8988T (cell line): ENCODE results near the gene S100A10.

Source experiments
- DNase-seq: peaks from one replicate; pipeline ENCODE4 v3.0.0; 2011

Gene S100A10

DNA sequence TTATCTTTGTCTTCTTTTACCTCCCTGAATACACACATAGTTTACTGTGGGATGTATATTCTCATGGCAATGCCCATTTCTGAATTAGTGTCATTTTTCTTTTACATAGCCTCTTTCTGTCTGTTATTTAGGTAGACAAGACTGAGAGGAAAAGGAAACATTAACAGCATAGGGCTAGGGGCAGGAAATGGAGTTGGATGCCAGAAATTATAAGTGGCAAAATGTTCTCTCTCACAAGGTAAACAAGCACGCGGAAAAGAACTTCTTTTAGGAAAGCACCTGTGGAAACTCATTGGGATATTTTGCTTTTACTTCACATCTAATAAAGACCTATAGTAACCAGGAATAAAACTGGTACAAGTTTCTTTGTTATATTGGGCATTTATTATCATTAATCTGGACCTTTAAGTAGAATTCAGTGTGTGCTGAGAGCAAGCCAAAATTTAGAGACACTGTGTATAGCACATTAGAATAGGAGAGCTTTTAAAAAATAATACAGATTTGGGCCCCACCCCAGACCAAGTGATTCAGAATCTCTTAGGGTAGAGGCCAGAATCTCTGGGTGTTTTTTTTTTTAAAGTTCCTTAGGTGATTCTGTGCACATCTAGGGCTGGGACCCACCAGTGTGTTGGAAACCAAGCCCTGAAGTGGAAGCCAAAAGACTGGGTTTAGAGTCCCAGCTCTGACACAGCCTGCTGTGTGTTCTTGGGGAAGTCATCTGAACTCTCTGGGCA lies 32.7 kb downstream of the S100A10 start:
- DNase-seq = no peak

DNA sequence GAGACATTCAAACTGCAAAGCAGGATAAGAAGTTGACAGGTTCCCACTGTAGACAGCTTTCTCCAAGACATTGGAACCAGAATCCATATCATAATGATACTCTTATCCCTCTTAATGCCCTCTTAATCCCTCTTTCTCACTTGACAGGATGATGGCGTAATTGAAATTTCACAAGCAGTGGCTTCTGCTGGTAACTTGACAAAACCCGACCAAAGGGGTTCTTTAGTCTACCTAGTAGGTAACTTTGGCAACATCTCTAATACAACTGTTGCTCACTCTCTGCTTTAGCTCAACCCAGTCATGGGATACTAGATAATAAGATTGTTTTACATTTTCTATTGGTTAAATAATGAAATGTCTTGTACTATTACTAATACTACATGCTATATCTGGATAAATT lies 34.7 kb downstream of the S100A10 start:
- DNase-seq = no peak

GRCh38 chr1:151956957-151957497 lies 36.6 kb downstream of the S100A10 start:
- no peak for DNase-seq

- no peak for DNase-seq
Observed at GRCh38 chr1:151953409-151954094, 40.1 kb downstream of the S100A10 start.

DNA sequence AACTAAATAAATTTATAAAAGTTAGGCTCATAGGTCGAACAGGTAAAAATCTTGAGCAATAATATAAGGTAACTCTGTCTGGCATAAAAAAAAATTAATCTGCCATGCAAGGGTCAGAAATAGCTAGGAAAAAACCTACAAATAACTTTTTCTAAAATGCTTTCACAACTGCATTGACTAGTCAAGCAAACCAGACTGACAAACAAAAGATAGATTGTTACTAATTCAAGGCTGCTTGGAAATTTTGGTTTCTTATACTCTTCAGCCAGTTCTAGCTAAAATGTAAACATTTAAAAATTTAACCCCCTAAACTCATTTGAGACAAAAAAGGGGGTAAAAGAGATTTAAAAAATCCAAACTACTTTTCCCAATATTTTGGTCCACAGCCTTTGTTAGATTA lies 40.8 kb downstream of the S100A10 start:
- no peak for DNase-seq

DNA sequence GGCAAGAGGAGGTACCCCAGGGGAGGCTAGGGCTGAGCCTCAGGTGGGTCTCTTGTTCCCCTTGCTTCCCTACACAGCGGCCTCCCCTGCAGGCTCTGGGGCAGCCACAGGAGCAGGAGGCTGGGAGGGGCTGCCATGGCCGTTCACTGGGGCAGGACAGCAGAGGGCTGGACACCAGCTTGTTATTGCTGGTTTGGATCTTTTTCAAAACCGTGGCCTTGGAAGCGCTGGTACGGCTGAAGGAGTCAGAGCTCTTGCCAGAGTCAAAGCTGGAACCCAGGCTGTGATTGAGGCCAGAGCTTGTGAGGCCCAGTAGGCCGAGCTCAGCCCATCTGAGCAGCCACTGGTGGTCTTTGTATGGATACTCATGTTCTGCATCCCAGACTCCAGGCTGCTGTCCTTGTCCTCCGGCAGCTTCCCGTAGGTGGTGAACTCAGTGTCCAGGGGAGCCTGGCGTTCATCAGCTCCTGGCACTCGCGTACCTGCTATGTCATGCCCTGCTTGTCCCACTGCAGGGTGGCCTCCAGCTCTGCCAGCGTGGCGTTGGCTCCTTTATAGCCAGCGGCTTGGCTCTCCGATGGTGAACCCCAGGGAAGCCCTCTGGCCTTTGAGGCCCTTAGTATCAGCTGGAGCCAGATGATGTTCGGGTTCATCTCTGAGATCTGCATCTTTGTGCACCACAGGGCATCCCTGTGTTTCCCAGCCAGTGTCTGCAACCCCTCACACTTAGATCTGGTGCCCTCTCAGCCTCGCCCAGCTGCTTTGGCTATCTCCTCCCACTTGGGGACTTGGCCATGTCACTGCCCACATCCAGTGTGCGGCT lies 44.1 kb downstream of the S100A10 start:
- DNase-seq = no peak

GRCh38 chr1:151948506-151948905 lies 45.2 kb downstream of the S100A10 start:
- no peak for DNase-seq

DNA sequence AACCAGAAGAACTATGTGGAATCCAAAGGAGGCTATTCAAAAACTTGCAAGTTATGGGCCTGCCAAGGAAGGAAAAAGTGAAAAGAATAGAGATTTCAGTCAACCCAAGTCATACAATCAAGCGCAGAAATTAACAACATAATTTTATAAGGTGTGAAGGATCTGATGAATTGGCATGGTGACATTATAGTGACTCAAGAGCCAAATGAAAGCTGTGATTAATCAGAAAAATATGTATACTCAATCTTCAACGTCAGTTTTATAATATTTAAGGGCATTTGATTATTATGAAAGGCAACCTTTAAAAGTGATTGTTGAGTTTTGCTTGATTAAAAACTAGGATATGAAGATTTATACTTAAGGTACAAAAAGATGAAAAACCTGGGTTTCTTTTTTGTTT lies 46.5 kb downstream of the S100A10 start:
- DNase-seq = no peak

GRCh38 chr1:151945725-151946722 lies 47.6 kb downstream of the S100A10 start:
- no peak for DNase-seq

- no peak for DNase-seq
Observed at GRCh38 chr1:151944857-151945575, 48.6 kb downstream of the S100A10 start.

- no peak for DNase-seq
Observed at GRCh38 chr1:151944126-151944856, 49.4 kb downstream of the S100A10 start.

- no peak for DNase-seq
Observed at GRCh38 chr1:151943591-151943990, 50.1 kb downstream of the S100A10 start.

DNA sequence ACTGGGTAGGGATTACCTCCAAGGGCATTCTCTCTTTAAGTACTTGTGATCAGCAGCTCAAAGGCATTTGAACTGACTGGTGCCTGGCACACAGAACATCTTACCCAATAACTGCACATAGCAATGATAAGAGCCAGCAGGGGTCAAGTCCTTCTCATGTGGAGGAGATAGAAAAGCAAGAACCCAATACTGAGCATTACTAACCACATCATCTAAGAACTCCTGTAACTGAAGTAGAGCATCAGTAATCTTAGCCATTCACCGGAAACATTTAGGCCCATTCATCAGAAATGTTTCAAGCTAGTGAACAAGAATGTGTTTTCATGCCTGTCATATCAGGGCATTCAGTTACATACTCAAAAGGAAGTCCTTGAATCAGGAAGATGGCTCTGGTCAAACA lies 50.8 kb downstream of the S100A10 start:
- DNase-seq = no peak

DNA sequence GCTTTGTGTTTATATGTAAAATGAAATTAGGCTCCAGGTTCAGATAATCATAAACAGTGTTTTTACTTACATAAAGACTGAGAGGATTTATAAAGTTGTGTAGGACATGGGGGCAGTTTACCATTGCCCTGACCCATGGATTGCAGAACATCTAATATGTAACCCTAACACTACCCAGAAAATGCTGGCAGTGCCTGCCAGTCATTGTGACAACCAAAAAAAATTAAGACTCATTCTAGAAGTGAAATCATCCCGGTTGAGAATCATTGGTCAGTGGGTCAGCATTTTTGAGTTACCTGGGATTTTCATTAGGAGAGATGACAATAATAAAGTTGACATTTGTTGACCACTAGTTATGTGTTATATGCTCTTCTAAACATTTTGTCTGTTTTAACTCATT lies 53.1 kb downstream of the S100A10 start:
- no peak for DNase-seq

DNA sequence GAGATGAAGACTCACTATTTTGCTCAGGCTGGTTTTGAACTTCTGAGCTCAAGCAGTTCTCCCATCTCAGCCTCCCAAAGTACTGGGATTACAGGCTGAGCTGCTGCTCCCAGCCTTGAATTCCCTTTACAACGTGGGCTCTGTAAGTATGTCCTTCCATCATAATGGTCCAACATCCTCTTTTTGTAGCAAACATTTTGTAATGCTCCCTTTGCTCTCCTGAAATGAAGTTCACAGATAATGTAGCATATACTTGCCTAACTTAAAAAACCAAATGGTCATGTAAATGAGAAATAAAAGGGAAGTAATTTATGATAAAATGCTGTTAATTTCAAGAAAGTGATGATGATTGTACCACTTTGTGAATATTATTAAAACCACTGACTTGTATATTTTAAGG lies 53.9 kb downstream of the S100A10 start:
- DNase-seq = no peak

DNA sequence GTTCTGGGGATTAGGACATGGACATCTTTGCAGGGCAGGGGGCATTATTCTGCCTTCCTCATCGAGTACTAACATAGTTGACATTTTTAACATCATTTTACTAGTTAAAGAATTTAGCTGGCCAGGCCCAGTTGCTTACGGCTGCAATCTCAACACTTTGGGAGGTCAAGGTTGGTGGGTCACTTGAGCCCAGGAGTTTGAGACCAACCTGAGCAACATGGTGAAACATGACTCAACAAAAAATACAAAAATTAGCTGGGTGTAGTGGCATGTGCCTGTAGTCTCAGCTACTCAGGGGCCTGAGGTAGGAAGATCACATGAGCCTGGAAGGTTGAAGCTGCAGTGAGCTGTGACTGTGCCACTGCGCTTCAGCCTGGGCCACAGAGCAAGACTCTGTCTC lies 54.5 kb downstream of the S100A10 start:
- no peak for DNase-seq

GRCh38 chr1:151936653-151937052 lies 57.0 kb downstream of the S100A10 start:
- DNase-seq = no peak

DNA sequence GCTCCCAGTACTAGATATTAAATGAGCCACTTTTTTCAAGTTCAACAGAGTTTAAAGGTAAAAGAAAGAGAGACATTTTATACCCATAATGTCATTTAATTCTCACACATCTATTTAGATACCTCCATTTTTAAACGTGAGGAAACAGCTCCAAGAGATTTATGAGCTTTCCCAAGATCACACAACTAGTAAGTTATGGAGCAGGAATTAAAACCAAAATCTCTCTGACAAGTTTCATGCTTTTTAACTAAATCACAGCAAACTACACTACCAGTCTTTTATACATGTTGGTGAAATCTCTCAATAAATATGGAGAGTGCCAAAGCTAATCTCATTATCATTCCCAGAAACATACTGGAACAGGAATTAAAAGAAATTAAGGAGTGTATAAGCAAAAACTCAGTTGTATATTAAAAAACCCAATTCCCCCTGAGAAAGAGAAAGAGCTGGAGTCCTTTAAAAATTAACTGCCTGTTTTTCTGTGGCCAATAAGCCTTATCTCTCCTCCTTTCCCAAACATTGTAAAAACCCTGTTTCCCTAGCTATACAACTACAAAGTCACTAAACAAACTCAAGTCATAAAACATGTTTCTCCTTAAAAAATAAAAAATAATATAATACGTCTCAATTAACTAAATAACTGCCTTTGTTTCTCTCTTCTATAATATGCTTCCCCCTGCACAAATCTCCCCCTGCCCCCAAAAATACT lies 57.6 kb downstream of the S100A10 start:
- no peak for DNase-seq

DNA sequence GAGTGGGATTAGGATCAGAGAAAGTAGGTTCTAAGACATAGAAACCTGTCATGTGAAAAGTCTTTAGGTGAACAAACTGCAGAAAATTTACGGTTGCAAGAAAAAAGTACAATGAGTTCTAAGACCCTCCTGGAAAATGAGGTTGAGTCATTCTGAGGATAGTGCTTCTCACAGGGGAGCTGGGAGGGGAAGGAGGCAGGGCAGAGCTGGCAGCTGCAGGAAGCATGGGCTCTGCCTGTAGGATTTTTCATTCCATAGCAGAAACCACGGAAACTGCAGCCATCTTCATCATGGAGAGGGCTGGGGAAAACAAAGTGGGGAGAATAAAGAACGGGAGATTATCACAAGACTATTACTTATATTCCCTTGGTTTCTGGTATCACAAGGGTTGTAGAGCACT lies 58.5 kb downstream of the S100A10 start:
- no peak for DNase-seq

DNA sequence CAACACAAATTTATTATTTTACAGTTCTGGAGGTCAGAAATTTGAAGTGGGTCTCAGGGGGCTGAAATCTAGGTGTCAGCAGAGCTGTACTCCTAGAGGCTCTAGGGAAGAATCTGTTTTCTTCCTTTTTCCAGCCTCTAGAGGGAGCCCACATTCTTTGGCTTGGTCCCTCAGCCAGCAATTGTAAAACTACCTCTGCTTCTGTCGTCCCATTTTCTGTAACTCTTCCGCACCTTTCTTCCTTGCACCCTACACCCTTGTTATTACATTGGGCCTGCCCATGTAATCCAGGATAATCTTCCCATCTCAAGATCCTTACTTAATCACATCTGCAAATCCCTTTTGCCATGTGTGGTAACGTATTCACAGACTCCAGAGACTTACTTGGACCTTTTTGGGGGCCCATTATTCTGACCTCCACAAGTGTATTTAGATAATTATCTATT lies 59.6 kb downstream of the S100A10 start:
- DNase-seq = no peak
